ENCODE results near the gene LRRC71. TPM values are rescaled to one million over a fixed set of nuclear protein-coding genes. Genes with fewer than 3 reads are reported as not detected.

LRRC71 gene
- total and polyA plus RNA-seq, 2 experiments from 2014 or later, result 0.24 TPM; not detected in 1

GRCh38 chr1:156923670-156924477 is 3.4 kb downstream of the LRRC71 start:
- H3K4me3 ChIP-seq, result peak overlapping the region; percentile 69
- peaks cover 97% of the 10 kb centered on the region for H3K27me3 Mint-ChIP-seq (ENCODE audit: insufficient read depth, low read depth, poor library complexity)
- H3K4me3 Mint-ChIP-seq, result peak overlapping the region; percentile 74

More at GRCh38 chr1:156923670-156924477, 3.4 kb downstream of the LRRC71 start:
- Histone ChIP-seq H3K27ac (ENCODE audit: low read depth) (no peak overlapping the region), H3K4me1 (ENCODE audit: insufficient read depth) (peaks cover 18% of the 10 kb centered on the region; the same call in 1 of the 2 replicates), H4K20me1 (replicated peaks; ENCODE audit: insufficient read depth) (0 out of 2 replicates have a peak, but pooled peaks cover 2% of the 10 kb centered on the region), H3K79me2 (replicated peaks; ENCODE audit: insufficient read depth) (no peaks in the 10 kb centered on the region), H3K36me3 (ENCODE audit: insufficient read depth) (no peaks in the 10 kb centered on the region), H2AFZ (peak overlapping the region; percentile 90), H3K27me3 (ENCODE audit: insufficient read depth) (peaks cover 100% of the 10 kb centered on the region), H3K4me2 (peak overlapping the region; percentile 92), H3F3A (replicated peaks; ENCODE audit: low read depth) (peaks cover 9% of the 10 kb centered on the region; the same call in 1 of the 2 replicates), H3K9me2 (ENCODE audit: insufficient read depth) (no peaks in the 10 kb centered on the region)
- DNase-seq (ENCODE audit: low spot score) (no peak), ATAC-seq (no peak)
- Mint-ChIP-seq H3K9me3 (no peaks in the 10 kb centered on the region; the same call in 1 of the 3 replicates), H3K4me1 (peaks cover 25% of the 10 kb centered on the region), H3K36me3 (ENCODE audit: low read depth) (no peaks in the 10 kb centered on the region), H3K27ac (no peak overlapping the region)
- no peak for TF ChIP-seq ZNF462 (CRISPR knock-in tag; IDR thresholded peaks at IDR 0.05)
- TF ChIP-seq ZNF114 (CRISPR knock-in tag; IDR thresholded peaks at IDR 0.05), result no peak
- no peak for TF ChIP-seq JUNB (IDR thresholded peaks at IDR 0.05; ENCODE audit: unreplicated experiment)
- TF ChIP-seq REST (IDR thresholded peaks at IDR 0.05; ENCODE audit: unreplicated experiment), result no peak
- peak; percentile 63 for TF ChIP-seq EZH2phosphoT487 (IDR thresholded peaks at IDR 0.05; ENCODE audit: unreplicated experiment)
- peak; percentile 77 for TF ChIP-seq EZH2 (IDR thresholded peaks at IDR 0.05; ENCODE audit: low read depth, unreplicated experiment)
- TF ChIP-seq, protein P1, sequence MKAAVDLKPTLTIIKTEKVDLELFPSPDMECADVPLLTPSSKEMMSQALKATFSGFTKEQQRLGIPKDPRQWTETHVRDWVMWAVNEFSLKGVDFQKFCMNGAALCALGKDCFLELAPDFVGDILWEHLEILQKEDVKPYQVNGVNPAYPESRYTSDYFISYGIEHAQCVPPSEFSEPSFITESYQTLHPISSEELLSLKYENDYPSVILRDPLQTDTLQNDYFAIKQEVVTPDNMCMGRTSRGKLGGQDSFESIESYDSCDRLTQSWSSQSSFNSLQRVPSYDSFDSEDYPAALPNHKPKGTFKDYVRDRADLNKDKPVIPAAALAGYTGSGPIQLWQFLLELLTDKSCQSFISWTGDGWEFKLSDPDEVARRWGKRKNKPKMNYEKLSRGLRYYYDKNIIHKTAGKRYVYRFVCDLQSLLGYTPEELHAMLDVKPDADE (IDR thresholded peaks at IDR 0.05), result no peak
- TF ChIP-seq, protein P2, sequence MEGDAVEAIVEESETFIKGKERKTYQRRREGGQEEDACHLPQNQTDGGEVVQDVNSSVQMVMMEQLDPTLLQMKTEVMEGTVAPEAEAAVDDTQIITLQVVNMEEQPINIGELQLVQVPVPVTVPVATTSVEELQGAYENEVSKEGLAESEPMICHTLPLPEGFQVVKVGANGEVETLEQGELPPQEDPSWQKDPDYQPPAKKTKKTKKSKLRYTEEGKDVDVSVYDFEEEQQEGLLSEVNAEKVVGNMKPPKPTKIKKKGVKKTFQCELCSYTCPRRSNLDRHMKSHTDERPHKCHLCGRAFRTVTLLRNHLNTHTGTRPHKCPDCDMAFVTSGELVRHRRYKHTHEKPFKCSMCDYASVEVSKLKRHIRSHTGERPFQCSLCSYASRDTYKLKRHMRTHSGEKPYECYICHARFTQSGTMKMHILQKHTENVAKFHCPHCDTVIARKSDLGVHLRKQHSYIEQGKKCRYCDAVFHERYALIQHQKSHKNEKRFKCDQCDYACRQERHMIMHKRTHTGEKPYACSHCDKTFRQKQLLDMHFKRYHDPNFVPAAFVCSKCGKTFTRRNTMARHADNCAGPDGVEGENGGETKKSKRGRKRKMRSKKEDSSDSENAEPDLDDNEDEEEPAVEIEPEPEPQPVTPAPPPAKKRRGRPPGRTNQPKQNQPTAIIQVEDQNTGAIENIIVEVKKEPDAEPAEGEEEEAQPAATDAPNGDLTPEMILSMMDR (conservative IDR thresholded peaks at IDR 0.05; ENCODE audit: low read depth in 2 of 2), result no peak
- TF ChIP-seq POLR2AphosphoS5 (IDR thresholded peaks at IDR 0.05; ENCODE audit: low read depth), result no peak
- TF ChIP-seq CREB1 (CRISPR knock-in tag; IDR thresholded peaks at IDR 0.05; ENCODE audit: low read depth), result no peak
- TF ChIP-seq ZNF331 (CRISPR knock-in tag; IDR thresholded peaks at IDR 0.05; ENCODE audit: low read depth), result no peak
- TF ChIP-seq STAT1 (IDR thresholded peaks at IDR 0.05; ENCODE audit: unreplicated experiment), result no peak
- no peak for TF ChIP-seq NANOG (IDR thresholded peaks at IDR 0.05; ENCODE audit: borderline replicate concordance)

Data from GM23338 (cell line).